GM18861 (cell line): ENCODE measurements around the gene HTRA3.

Experiments used
- ATAC-seq: cut with Tn5 transposase; IDR thresholded peaks from one replicate; pipeline ENCODE4 v1.9.1; 2021; ENCODE audit not compliant: unreplicated experiment

The HTRA3 gene

GRCh38 chr4:8233672-8234484 lies 35.7 kb upstream of the HTRA3 start:
- no peak for ATAC-seq

GRCh38 chr4:8234715-8235114 lies 34.8 kb upstream of the HTRA3 start:
- no peak for ATAC-seq

- no peak for ATAC-seq
Observed at GRCh38 chr4:8235224-8235623, 34.3 kb upstream of the HTRA3 start.

- ATAC-seq: no peak
Observed at GRCh38 chr4:8235686-8236085, 33.9 kb upstream of the HTRA3 start.

GRCh38 chr4:8236106-8236919 lies 33.2 kb upstream of the HTRA3 start:
- no peak for ATAC-seq

- no peak for ATAC-seq
Observed at GRCh38 chr4:8236920-8237195, 32.7 kb upstream of the HTRA3 start.

GRCh38 chr4:8237256-8237989 lies 32.1 kb upstream of the HTRA3 start:
- ATAC-seq: no peak

- ATAC-seq: no peak
Observed at GRCh38 chr4:8238036-8238511, 31.5 kb upstream of the HTRA3 start.

GRCh38 chr4:8238515-8239053 lies 31.0 kb upstream of the HTRA3 start:
- no peak for ATAC-seq

- no peak for ATAC-seq
Observed at GRCh38 chr4:8239226-8239625, 30.3 kb upstream of the HTRA3 start.

- ATAC-seq: no peak
Observed at GRCh38 chr4:8239661-8240060, 29.9 kb upstream of the HTRA3 start.

GRCh38 chr4:8240211-8241041 lies 29.1 kb upstream of the HTRA3 start:
- ATAC-seq: no peak

GRCh38 chr4:8241211-8241779 lies 28.3 kb upstream of the HTRA3 start:
- no peak for ATAC-seq

GRCh38 chr4:8241895-8242696 lies 27.5 kb upstream of the HTRA3 start:
- ATAC-seq: peak; percentile 51

- no peak for ATAC-seq
Observed at GRCh38 chr4:8242782-8243560, 26.6 kb upstream of the HTRA3 start.

- no peak for ATAC-seq
Observed at GRCh38 chr4:8244001-8244757, 25.4 kb upstream of the HTRA3 start.

GRCh38 chr4:8244931-8245460 lies 24.6 kb upstream of the HTRA3 start:
- ATAC-seq: no peak
